NCI-H82 treated with DMSO at 0.1 percent for 48 hours (cell line): Measurements from ENCODE around the gene KRTAP5-2.
"Not testable (repeated sequence)": the region's sequence is repeated elsewhere in the genome, so short reads cannot be mapped to it uniquely, and the experiment has no call there.

Source experiments
- DNase-seq: peaks from one replicate; lab custom pipeline; 2025; ENCODE audit not compliant: unreplicated experiment; lab: John Stamatoyannopoulos, UW

Gene KRTAP5-2, protein sequence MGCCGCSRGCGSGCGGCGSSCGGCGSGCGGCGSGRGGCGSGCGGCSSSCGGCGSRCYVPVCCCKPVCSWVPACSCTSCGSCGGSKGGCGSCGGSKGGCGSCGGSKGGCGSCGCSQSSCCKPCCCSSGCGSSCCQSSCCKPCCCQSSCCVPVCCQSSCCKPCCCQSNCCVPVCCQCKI

DNA sequence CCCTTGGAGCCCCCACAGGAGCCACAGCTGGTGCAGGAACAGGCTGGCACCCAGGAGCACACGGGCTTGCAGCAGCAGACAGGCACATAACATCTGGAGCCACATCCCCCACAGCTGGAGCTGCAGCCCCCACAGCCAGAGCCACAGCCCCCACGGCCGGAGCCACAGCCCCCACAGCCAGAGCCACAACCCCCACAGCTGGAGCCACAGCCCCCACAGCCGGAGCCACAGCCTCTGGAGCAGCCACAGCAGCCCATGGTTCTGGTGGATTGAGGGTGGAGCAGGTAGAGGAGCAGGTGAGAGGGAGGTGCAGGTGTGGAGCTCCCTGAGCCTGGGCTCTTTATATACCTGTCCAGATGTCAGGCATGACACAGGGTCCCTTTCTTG lies at the start of gene KRTAP5-2:
TSS of gene KRTAP5-2 (minus strand) at position 301 of the 387 bp plus-strand sequence. CDS start at position 257, 44 bp downstream.
- no peak for DNase-seq

DNA sequence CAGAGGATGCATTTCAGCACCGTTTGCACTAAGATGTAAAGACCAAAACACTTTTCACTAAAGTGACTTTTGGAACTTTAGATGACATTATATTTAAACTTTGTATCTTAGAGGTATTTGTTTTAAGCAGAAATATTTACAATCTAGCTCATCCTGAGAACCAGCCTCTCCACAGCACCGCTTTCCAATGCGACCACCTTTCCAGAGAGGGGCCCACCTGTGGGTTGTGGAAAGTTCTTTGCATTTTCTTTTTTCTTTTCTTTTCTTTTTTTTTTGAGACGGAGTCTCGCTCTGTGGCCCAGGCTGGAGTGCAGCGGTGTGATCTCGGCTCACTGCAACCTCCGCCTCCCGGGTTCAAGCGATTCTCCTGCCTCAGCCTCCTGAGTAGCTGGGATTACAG lies 48.4 kb upstream of the KRTAP5-2 start:
- not testable (repeated sequence) for DNase-seq

DNA sequence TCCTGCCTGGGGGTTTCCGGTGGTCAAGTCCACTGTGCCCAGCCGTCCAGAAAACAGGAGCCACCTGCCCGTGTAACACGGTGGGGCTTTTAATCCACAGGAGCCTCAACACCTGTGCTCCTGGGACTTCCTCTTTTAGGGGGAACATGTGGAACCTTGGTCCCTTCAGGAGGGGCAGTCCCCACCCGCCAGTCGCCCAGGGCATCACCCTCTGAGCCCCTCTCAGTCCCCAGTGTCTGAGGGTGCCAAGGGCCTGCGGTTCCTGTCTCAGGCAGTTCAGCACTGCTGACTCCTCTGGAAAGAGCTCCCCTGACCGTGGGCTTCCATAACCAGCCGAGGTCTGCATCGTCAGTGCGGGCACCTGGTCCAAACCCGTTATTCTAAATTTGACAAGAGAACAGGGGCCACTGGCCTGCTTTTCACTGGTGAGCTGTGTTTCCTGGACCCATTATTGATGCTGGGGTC lies 47.3 kb upstream of the KRTAP5-2 start:
- no peak for DNase-seq

DNA sequence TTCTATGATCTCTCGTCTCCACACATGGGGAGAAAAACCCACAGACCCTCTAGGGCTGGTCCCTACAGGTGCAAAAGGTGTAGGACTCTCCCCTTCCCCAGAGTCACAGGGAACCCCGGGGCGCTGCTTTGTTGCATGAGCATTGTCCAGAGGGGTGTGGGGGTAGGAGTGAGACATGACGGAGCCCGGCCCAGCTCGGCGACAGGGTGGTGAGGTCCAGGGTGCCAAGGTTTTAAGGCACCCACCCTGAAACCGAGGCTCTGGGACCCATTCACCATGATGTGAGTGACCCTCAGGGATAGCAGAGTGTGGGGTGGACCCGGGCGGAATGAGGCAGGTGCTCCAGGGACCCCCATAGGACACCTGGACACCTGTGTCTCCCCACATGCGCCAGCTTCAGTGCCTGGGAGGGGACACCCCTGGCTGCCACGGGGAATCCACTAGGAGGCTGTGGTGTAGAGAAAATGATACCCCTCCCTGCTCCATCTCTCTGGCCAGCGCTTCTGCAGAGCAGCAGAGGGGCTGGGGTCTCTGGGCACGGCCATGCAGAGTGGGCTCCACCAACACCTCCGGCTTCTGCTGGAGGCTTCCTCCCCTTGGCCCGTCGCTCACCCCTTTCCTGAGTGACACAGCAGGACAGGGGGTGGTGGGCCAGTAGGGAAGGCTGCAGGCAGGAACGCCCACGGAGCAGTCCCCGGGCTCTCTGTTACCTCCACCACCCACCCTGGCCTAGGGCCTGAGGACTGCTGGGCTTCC lies 46.7 kb upstream of the KRTAP5-2 start:
- no peak for DNase-seq

DNA sequence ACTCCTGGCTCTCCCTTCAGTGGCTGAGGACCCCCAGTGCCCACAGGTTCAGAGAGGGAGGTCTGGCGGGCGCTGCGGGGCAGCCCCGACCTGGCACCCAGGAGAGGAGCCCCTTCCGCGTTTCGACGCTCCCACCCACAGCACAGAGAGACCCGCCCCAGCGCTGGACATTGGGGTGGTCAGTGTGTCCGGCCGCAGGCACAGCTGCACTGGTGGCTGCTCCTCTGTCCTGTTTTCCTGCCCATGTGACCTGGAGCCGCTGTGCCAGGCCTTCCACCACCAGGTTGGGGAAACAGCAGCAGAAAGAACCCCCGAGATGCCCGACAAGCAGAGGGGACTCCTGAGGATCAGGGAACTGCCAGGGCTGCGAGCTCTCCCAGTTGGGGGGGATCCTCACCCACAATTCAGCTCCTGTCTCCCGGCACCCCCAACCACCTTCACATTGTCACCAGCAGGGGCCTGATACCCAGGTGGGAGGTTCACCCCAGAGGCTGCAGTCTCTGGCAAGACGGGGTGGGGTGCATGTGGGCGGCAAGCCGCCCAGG lies 45.1 kb upstream of the KRTAP5-2 start:
- DNase-seq, result no peak

DNA sequence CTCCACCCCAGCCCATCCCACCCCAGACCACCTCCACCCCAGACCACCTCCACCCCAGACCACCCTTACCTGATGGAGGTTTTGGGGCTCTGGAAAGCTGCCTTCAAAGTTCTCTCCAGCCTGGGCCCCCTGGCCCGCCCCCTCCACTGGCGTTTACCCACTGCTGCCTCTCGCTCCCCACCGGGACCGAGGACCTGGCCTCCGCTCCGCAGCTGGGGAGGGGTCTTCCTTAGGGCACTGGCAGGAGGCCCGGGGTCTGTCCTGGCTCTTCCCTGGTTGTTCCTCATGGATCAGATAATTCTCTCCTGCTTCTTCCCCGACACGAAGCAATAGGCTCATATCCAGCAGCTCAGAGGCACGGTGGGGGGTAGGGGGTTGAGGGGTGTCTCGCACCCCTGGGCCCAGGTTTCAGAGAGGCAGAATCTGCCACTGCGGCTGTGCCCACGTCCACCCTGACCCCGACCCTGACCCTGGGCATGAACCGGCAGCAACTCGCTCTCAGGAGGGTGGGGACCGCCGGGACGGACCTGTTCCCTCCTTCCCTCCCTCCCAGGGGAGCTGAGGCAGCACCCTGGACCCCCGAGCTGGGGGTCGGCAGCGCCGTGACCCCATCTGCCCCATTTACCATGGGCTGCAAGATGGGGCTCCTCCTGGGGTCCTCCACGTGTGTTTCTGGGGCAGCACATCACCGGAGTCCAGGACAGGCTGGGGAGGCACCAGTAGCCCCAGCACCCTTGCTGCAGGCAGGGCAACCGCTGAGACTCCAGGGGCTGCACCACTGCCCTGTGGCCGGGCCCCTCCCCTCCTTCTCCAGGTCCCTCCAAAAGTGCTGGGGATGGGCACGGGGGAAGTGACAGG lies 44.4 kb upstream of the KRTAP5-2 start:
- no peak for DNase-seq

DNA sequence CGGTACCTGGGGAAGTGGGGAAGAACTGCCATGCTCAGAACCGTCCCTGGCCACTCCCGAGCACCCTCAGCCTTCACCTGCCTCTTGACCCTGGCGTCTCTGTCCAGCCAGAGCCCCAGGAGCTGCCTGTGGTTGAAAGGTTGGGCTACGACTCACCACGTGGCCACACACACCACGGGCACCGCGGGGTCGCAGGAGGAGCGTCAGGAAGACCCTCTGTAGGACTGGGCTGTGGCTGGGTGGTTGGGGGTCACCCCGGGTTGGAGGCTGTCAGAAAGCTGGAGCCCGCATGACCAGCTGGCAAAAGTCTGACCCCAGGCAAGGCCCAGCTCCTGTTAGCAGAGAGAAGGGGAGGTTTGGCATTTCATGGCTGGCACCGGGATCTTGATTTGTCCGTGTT lies 43.0 kb upstream of the KRTAP5-2 start:
- no peak for DNase-seq

DNA sequence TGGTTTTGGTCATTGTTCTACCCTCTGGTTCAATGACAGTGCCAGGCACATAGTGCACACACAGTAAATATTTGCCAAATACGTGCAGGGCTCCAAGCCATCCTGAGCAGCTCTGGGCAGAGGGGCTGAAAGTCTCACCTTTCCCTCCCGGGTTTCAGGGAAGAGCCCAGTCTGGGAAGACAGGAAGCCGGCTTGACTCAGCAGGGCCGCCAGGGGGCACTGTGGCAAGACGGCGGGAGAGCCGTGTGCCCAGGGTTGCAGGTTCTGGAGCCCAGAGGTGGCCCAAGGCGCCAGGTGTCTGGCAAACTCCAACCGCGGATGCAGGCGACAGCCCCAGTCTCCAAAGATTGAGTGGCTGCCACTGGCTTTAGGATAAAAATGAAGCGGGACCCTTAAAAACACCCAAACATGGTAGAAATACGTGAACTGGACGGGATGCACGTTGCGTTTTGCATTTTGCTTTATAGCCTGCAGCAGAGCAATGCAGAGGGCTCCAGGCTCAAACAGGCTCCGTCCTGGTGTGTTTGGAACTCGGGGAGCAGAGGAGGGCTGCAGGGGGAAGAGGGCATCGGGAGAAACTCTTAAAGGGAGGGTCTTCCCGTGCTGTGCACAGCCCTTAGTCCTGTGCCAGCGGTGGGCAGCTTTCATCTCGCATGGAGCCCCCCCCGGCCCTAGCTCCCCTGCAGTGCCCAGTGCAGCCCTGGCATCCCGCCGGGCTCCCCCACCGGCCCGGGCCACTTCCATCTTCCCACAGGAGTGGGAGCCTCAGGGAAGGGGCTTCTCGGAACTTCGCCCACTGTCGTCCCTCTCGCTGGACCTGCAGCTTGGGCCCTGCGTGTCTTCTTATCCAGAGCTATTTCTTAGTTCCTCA lies 42.2 kb upstream of the KRTAP5-2 start:
- DNase-seq, result no peak

DNA sequence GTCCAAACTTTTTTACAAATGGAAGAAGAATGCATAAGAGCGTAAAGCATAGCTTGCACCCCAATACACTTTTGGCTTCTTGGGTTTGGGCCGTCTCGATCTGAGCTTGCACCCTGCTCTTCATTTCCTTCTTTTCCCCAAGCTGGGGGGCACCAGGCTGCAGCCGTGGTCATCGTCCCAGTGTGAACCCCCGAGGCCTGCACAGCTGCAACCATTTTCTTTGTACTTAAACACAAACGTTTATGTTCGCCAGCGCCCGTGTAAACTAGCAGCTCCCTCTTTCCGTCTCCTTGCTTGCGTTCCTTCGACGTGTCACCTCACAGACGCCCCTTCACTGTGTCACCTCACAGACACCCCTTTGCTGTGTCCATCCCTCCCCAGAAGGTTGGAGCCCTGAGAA lies 41.6 kb upstream of the KRTAP5-2 start:
- no peak for DNase-seq

DNA sequence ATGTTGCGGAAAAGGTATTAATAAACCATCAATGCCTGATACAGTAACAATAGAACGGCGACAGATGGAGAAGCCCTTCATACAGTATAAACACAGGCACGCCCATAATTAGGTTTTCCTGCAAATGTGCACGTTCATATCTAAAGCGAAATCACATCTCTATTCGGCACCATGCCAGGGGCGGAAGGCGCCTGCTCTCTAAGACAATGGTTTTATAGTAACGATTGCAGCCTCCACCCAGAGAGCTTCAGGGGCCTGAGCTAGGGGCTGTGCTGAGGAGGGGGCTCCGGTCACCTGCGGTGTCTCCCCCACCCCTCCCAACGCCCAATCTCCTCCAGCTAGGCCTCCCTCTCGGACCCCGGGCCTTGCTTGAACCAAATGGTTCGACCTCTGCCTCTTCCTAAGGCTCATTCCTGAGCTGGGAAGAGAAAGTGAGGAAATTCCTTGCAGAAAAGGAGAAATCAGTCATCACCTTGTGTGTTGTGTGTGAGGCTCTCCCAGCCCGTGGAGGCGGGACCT lies 41.1 kb upstream of the KRTAP5-2 start:
- DNase-seq, result no peak

DNA sequence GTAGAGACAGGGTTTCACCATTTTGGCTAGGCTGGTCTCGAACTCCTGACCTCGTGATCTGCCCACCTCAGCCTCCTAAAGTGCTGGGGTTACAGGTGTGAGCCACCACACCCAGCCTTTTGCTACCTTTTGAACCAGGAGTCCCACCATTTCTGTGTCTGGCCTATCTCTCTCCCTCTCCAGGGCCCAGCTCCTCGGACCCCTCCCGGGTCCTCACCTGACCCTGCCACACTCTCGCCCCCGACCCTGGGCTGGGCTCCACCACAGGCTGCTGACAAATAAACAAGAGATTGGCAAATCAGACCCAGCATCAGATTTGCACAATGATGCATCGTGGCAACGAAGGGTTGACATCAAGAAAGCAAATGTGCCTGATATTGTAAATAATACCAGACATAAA lies 40.2 kb upstream of the KRTAP5-2 start:
- no peak for DNase-seq

DNA sequence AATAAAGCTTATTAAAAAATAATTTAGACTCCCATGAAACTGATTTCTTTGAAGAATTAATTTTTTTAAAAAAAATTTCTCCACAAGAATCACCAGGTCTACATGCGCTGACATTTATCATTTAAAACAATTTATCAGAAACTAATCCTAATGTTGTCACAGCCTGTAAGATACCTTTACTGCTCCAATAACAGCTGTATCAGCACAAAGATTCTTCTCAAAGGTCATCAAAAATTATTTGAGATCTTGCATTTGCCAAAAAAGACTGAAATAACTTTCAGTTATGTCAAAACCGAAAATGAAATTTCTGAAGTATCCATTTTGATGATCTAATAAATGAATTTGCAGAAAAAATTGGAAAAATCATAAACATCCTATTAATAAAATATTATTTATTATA lies 39.5 kb upstream of the KRTAP5-2 start:
- no peak for DNase-seq

DNA sequence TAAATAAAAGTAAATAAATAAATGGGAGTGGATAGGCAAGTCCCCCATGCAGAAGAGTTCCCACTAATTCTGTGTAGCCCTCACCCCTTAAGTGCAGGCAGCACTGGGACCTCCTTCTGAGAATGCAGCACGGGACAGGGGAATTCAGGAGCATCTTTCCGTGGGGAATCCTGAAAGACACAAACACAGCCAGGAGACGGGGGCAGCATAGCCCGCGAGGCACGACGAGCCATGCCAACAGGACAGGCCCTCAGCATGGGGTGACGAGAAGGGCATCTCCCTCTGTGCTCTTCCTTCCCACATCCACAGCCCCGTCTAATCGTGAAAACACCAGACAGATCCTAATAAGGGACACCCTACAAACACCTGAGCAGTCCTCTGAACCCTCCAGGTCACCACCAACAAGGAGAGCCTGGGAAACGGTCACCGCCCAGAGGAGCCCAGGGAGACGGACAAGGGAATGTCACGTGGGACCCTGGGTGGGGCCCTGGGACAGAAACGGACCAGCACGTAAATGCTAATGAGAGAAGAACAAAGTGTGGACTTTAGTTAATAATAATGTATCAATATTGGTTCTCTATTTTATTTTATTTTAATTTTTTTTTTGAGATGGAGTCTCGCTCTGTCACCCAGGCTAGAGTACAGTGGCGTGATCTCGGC lies 38.3 kb upstream of the KRTAP5-2 start:
- DNase-seq, result no peak

DNA sequence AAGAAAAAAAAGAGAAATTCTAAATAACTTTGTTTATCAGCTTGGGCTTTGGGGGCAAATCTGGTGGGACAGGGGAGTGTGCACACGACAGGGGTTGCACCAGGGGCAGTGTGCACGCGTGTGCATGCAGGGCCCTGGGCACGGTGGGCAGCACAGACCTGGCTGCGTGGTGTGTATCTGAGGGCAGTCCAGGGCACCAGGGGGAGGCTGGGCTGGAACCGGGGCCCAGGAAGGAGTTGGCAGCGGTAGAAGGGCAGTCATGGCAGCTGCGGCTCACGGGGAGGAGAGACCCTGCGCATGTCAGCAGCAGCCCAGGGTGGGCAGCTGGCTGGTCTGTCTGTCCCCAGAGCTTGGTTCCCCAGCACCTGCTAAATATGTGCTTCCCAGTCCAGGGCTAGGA lies 35.8 kb upstream of the KRTAP5-2 start:
- no peak for DNase-seq

DNA sequence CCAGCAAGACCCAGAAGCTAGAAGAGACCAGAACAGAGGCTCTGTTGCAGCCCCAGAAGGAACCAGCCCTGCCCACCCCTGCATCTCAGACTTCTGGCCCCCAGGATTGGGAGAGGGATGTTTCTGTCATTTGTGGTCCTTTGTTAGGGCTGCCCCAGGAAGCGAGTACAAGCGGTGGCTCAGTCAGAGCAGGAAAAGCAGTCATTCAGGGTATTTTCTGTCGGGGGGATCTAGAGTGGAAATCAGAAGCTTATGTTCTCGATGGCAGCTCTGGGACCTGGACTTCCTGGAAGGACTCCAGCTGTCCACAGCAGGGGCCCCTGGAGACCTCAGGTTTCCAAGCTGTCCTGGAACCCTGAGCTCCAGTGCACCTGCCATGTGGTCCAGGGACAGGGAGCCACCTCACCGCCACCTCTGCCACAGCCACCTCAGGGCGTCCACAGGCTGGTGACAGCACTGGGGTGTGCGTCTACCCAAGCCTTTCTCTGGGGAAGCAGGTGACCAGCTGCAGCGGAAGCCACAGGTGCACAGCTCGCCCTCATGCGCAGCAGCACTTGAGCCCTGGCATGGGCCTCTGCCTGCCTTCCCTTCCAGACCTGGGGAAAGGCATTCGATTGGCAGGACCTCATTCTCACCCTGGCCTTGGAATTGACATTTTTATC lies 34.1 kb upstream of the KRTAP5-2 start:
- DNase-seq, result no peak

DNA sequence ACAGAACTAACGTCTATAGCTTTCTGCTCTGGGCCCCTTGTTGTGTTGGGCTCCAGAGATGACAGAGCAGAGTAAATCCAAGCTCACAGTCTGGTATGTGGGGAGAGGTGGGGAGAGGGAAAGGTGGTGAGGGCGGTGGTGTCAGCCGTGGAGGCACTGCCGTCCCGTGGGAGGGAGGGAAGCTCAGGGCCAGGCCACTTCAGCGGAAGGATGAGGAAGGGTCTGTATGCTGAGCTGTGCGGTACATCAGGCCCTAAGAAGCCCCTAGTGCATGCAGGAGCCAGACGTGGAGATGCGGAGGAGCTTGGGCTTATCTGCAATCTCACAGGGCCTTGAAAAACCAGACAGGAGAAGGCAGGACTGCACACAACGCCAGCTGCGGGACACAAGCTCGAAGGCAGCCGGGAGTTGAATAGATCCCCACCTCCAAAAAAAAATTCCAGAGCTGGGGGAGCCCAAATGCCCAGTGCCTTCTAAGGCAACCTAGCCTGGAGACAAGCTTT lies 33.0 kb upstream of the KRTAP5-2 start:
- DNase-seq, result no peak

DNA sequence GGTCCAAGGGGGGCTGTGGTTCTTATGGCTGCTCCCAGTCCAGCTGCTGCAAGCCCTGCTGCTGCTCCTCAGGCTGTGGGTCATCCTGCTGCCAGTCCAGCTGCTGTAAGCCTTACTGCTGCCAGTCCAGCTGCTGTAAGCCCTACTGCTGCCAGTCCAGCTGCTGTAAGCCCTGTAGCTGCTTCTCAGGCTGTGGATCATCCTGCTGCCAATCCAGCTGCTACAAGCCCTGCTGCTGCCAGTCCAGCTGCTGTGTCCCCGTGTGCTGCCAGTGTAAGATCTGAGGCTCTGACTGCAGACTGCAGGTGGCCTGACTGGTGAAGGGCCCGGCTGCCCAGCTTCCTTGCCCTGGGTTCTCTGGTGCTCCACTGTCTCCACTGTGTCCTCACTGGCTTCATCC lies 32.2 kb upstream of the KRTAP5-2 start:
- DNase-seq, result no peak

DNA sequence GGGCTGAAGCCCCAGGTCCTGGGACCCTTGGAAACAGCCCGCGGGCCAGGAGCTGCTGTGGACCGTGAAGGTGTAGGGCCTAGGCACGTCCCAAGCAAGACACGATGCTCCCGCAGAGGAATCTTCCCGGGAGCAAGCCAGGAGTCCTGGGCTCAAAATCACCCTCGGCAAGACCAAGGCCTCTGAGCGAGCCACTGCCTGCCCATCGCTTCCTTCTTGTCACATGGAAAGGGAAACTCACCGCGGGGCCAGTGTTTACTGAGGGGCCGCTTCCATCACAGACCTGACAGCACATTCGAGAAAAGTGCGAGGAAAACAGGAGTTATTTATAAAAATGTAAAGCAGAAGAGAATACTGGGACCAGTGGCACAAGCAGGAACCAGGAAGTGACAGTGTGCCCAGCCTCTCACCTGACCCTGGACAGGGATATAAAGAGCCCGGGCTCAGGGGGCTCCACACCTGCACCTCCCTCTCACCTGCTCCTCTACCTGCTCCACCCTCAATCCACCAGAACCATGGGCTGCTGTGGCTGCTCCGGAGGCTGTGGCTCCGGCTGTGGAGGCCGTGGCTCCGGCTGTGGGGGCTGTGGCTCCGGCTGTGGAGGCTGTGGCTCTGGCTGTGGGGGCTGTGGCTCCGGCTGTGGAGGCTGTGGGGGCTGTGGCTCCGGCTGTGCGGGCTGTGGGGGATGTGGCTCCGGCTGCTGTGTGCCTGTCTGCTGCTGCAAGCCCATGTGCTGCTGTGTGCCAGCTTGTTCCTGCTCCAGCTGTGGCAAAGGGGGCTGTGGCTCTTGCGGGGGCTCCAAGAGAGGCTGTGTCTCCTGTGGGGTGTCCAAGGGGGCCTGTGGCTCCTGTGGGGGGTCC lies 31.5 kb upstream of the KRTAP5-2 start, which contains the start of gene KRTAP5-5:
TSS of gene KRTAP5-5 (plus strand) at position 450 of the 860 bp plus-strand sequence. CDS start at position 516, 66 bp downstream.
- no peak for DNase-seq
